ENCODE measurements around the gene DNAJA2.

Gene DNAJA2

DNA sequence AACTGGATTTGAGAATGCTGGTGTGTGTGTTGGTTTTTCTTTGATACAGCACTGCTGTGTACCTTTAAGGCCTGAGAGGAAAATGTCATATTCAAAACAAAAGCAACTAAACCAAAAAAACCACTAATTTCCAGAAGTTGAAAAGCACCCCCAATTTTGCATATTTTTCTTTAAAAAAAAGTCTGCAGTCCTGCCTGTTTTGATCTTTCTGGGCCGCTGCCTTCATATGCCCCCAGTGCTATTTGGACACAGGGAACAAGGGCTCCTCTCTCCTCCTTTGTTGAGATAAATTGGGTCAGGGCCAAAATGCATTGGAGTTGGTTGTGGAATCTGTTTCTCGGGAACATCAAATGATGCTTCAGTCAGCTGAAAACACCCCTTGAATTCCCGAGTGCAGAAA, 62.4 kb downstream of the DNAJA2 start:
- TF ChIP-seq, protein P1, sequence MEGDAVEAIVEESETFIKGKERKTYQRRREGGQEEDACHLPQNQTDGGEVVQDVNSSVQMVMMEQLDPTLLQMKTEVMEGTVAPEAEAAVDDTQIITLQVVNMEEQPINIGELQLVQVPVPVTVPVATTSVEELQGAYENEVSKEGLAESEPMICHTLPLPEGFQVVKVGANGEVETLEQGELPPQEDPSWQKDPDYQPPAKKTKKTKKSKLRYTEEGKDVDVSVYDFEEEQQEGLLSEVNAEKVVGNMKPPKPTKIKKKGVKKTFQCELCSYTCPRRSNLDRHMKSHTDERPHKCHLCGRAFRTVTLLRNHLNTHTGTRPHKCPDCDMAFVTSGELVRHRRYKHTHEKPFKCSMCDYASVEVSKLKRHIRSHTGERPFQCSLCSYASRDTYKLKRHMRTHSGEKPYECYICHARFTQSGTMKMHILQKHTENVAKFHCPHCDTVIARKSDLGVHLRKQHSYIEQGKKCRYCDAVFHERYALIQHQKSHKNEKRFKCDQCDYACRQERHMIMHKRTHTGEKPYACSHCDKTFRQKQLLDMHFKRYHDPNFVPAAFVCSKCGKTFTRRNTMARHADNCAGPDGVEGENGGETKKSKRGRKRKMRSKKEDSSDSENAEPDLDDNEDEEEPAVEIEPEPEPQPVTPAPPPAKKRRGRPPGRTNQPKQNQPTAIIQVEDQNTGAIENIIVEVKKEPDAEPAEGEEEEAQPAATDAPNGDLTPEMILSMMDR (IDR thresholded peaks at IDR 0.05; ENCODE audit: insufficient read depth, missing control alignments), result no peak
- DNase-seq (ENCODE audit: insufficient read length, low spot score), result no peak
- FAIRE-seq, result no peak

DNA sequence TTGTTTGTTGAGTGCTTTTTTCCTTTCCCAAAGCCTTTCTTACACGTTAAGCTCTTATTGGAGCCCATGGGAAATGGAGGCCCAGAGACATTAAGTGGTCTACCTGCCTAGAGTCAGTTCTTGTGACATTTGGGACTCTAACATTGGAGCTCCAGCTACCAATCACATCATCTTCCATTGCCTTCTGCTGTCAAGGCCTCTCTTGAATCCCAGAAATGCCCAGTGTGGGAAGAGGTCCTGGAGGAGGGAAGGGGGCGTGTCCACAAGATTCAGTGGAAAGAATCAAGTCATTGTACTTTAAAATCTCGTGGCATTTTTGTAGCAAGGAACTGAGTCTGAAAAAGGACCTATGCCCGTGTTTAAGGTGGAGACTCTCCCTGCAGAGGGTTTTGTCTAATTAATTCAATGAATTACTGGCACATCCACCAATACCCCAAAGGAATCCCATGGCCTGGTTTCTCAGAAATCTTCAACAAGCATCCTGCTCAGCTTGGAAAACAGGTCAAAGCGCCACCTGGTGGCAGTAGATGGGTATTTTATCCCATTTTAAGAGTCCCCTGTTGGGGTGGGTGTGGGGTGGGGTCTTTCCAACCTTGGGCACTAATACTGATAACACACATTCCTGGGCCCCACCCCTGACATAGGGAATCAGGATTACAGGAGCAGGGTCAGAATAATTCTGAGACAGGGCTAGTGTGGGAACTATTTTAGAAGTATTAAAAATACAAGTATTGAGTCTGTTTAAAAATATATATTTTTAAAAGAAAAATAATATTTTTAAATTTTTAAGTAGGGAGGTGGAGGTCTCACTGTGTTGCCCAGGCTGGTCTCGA, 64.7 kb downstream of the DNAJA2 start:
- no peak for FAIRE-seq
- TF ChIP-seq, protein P1 (IDR thresholded peaks at IDR 0.05; ENCODE audit: insufficient read depth, missing control alignments), result peak; percentile 59
- peak; percentile 37 for DNase-seq (ENCODE audit: insufficient read length, low spot score)

DNA sequence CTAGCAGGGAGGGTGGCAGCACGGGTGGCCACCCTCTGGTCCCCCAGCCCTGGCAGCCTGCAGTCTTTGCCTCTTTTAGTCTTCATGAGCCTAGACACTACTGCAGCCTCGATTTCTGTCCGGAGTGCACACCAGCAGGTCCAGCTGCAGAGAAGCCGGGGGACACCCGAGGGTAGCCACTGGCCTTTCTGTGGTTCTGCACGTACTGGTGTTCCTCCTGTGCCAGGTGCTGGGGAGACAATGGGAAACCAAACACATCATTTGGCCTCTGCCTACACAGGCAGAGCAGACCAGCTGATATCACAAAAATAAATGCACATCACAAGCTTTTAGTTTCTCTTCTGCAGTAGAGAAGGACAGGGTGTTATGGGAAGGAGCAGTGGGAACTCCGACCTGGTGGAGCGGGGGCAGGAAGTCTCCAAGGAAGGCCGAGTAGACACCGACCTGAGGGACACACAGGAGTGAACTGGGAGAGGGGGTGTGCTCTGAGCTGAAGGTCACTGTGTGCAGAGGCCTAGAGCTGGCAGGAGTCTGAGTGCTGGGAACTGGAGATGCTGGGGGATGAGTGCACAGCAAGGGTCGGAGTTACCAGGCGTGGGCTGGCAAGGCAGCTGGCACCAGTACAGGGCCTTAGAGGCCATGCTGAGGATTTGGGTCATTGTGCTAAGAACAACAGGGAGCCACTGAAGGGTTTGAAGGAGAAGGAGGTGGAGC, 66.3 kb downstream of the DNAJA2 start:
- FAIRE-seq (no peak), DNase-seq (ENCODE audit: insufficient read length, low spot score) (no peak)
- TF ChIP-seq, protein P1 (IDR thresholded peaks at IDR 0.05; ENCODE audit: insufficient read depth, missing control alignments), result no peak

DNA sequence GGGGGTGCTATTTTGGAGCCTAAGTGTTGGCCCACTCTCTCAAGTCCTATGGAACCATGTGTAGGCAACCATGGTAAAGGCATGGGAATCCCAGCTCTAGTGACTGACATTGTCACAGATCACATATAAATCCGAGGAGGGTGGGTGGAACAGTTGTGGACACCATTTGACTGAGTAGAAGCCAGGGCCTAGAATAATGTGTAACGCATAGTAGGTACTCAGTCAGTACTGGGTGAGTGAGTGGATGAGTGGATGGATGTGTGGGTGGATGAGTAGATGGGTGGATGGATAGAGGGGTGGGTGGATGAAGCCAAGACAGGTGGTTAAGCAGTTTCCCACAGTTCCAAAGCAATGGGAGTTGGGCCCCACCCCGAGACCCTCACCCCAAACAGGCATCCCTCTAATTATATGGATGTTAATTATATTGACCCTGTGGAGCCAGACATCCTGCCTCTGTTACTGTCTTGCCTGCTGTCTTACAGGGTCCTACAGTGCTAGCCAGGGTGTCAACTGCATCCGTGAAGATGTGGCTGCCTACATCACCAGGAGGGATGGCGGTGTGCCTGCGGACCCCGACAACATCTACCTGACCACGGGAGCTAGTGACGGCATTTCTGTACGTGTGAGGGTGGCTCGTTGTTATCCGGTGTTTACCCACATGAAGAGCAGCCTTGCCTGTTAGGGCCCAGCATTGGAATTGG, 67.0 kb downstream of the DNAJA2 start:
- FAIRE-seq (no peak), DNase-seq (ENCODE audit: insufficient read length, low spot score) (no peak)
- TF ChIP-seq, protein P1 (IDR thresholded peaks at IDR 0.05; ENCODE audit: insufficient read depth, missing control alignments), result no peak
